RCC 7860 (cell line): ENCODE measurements around the gene ATXN2L.
A peak's percentile ranks its signal among the peaks of the same experiment; 100 is the strongest.
"Not testable (repeated sequence)": the region's sequence is repeated elsewhere in the genome, so short reads cannot be mapped to it uniquely, and the experiment has no call there.

Experiments used
- DNase-seq: peaks from one replicate; pipeline ENCODE4 v3.0.0-alpha.2; 2015; ENCODE audit warnings: low spot score
- FAIRE-seq: peaks from 2 replicates; lab custom pipeline; 2012; peaks lifted over from hg19 to GRCh38; lab: Jason Lieb, UNC

The ATXN2L gene

GRCh38 chr16:28822520-28823290, at the start of gene ATXN2L:
TSS of gene ATXN2L (plus strand) at chr16:28822999. CDS start at chr16:28823260, 261 bp downstream.
- FAIRE-seq (no peak), DNase-seq (peak; percentile 82)

GRCh38 chr16:28781697-28782096, 41.1 kb upstream of the ATXN2L start:
- not testable (repeated sequence) for FAIRE-seq, DNase-seq

- not testable (repeated sequence) for FAIRE-seq, DNase-seq
Observed at GRCh38 chr16:28782357-28782756, 40.4 kb upstream of the ATXN2L start.

GRCh38 chr16:28802235-28803019, 20.4 kb upstream of the ATXN2L start:
- peak; percentile 52 for FAIRE-seq
- DNase-seq = peak; percentile 76

- FAIRE-seq = peak; percentile 93
- not testable (repeated sequence) for DNase-seq
Observed at GRCh38 chr16:28807445-28808120, 15.2 kb upstream of the ATXN2L start.

- FAIRE-seq = no peak
- DNase-seq = no peak
Observed at GRCh38 chr16:28820016-28820415, 2.8 kb upstream of the ATXN2L start.

GRCh38 chr16:28820546-28820945, 2.3 kb upstream of the ATXN2L start:
- FAIRE-seq = not testable (repeated sequence)

GRCh38 chr16:28821874-28822519, 802 bp upstream of the ATXN2L start:
- no peak for FAIRE-seq
- DNase-seq = no peak

More at GRCh38 chr16:28820546-28820945, 2.3 kb upstream of the ATXN2L start:
- DNase-seq = not testable (repeated sequence)

- no peak for FAIRE-seq
- no peak for DNase-seq
Observed at GRCh38 chr16:28823291-28823872, 583 bp downstream of the ATXN2L start.

GRCh38 chr16:28823873-28824716, 1.3 kb downstream of the ATXN2L start:
- FAIRE-seq (no peak), DNase-seq (peak; percentile 88)

- DNase-seq (no peak), FAIRE-seq (no peak)
Observed at GRCh38 chr16:28824717-28824973, 1.8 kb downstream of the ATXN2L start.

GRCh38 chr16:28826141-28826540, 3.3 kb downstream of the ATXN2L start:
- no peak for DNase-seq
- FAIRE-seq = no peak

GRCh38 chr16:28829747-28830146, 6.9 kb downstream of the ATXN2L start:
- FAIRE-seq (no peak), DNase-seq (no peak)

- DNase-seq (no peak), FAIRE-seq (no peak)
Observed at GRCh38 chr16:28830531-28830930, 7.7 kb downstream of the ATXN2L start.

- DNase-seq = no peak
- no peak for FAIRE-seq
Observed at GRCh38 chr16:28834349-28834748, 11.6 kb downstream of the ATXN2L start.

- DNase-seq = no peak
- no peak for FAIRE-seq
Observed at GRCh38 chr16:28834873-28835863, 12.4 kb downstream of the ATXN2L start.

- FAIRE-seq = no peak
- no peak for DNase-seq
Observed at GRCh38 chr16:28835864-28836760, 13.3 kb downstream of the ATXN2L start.

GRCh38 chr16:28836761-28837064, 13.9 kb downstream of the ATXN2L start:
- DNase-seq (no peak), FAIRE-seq (no peak)
